Stomach (tissue), 9 donors: Measurements from ENCODE around the gene RNASEL. TPM values are rescaled to one million over a fixed set of nuclear protein-coding genes. Genes with fewer than 3 reads are reported as not detected.
A peak's percentile ranks its signal among the peaks of the same experiment; 100 is the strongest.

Experiments
- DNase-seq, 2 donors: peaks; one replicate each; pipeline versions ENCODE4 v3.0.0 to v3.0.0-alpha.2; 2013 to 2019
- H3K27ac ChIP-seq, 5 donors: fragments of 200-600 bp in 4 of 5; sonication (generic) in 4 of 5; one replicate each; pipeline ENCODE4 v1.5.1; 2013 to 2019; ENCODE audit warnings: mild to moderate bottlenecking in 1 of 5, moderate library complexity in 1 of 5
- H3K27me3 ChIP-seq, 3 donors: fragments of 200-600 bp; sonication (generic); one replicate each; pipeline ENCODE4 v1.5.1; 2017 to 2019; ENCODE audit warnings: mixed run types in 1 of 3
- H3K36me3 ChIP-seq, 4 donors: fragments of 200-600 bp; sonication (generic); 1 replicate in 3 of 4; 2 replicates in 1 of 4; pipeline ENCODE4 v1.5.1; 2016 to 2019
- H3K4me1 ChIP-seq, 4 donors: fragments of 200-600 bp; sonication (generic); one replicate each; pipeline ENCODE4 v1.5.1; 2016 to 2019
- H3K4me3 ChIP-seq, 4 donors: fragments of 200-600 bp; sonication (generic) in 3 of 4; one replicate each; pipeline ENCODE4 v1.5.1; 2016 to 2019; ENCODE audit warnings: mild to moderate bottlenecking in 1 of 4
- H3K9me3 ChIP-seq, 4 donors: fragments of 200-600 bp; sonication (generic); one replicate each; pipeline ENCODE4 v1.5.1; 2016 to 2019
- EP300 ChIP-seq: sonication (generic); formaldehyde crosslinking; IDR thresholded peaks from one replicate; pipeline ENCODE4 v1.6.1; 2017; ENCODE audit warnings: antibody characterized with exemption
- POLR2A ChIP-seq, 4 donors: fragments of 450-650 bp; IDR thresholded peaks; one replicate each; pipeline ENCODE4 v1.6.1; 2016; ENCODE audit warnings: antibody characterized with exemption in 4 of 4, control low read depth in 2 of 4, mild to moderate bottlenecking in 1 of 4, moderate library complexity in 1 of 4
- POLR2AphosphoS5 ChIP-seq, 3 donors: sonication (generic); formaldehyde crosslinking; IDR thresholded peaks; one replicate each; pipeline ENCODE4 v1.6.1; 2016; ENCODE audit warnings: antibody characterized with exemption in 3 of 3
- WGBS, 5 donors: extraction: QIAGEN DNeasy Blood & Tissue Kit in 3 of 5; methylation state at CpG; one replicate each; pipeline versions ENCODE4 v1.1.5 to v1.1.7; 2013 to 2018; 5-methylcytosine and 5-hydroxymethylcytosine counted together
- intact Hi-C: fragments of 100-400 bp; cut with DNase I; formaldehyde crosslinking; loops from one replicate; pipeline ENCODE4 v1.15.1; 2023; ENCODE audit warnings: low total_unique reads
- polyA plus RNA-seq, 3 donors: library from polyadenylated mRNA; stranded (reverse); fragments of 200-250 nt; gene quantifications; one replicate each; pipeline ENCODE4 v1.2.3, GENCODE V29; 2013
- total RNA-seq, 5 donors: library from RNA; depleted of rRNA; stranded (reverse); fragments of >200 nt; gene quantifications; one replicate each; pipeline versions ENCODE4 v1.1.0 to v1.2.3, GENCODE V29; 2014 to 2016
- TF ChIP-seq, protein P1 (sequence below), 7 experiments: fragments of 450-650 bp in 4 of 7; fragments of 200-600 bp in 3 of 7; sonication (generic) in 3 of 7; IDR thresholded peaks; one replicate each; pipeline ENCODE4 v1.5.1; 2016 to 2019; ENCODE audit warnings: antibody characterized with exemption in 7 of 7, control low read depth in 2 of 7, mild to moderate bottlenecking in 1 of 7
- donor health status: healthy with polysubstance abuse.
- donor health status: Bipolar disorder and iron deficiency.
- donor health status: healthy.

Gene RNASEL
- total and polyA plus RNA-seq, 8 donors, result 3.2 to 11.1 (median 5.1) TPM

DNA sequence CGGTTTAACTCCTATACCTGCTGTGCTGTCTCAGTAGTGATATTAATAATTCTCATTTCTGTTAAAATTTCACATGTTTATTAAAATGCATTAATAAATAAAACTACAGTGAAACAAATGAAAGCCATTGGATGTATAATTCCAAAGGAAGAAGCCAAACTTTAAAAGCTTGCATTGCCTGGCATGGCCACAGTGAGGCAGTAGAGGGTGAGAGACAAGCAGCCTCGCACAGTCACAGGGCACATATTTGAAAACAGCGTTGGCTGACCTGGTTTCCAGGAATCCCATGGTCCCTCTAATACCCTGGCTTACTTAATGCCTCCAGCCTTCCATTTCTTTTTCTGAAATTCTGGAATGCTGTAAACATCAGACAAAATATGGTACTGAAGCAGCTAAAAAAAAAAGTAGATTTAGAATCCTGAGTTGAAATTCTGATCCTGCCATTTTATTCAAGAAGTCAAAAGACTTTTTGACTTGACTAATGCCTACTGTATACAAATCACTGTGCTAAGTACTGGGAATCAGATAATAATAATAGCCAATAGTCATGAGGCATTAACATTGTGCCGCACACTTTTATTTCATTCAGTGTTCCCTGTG is 6.7 kb upstream of the RNASEL start:
- Histone ChIP-seq H3K27me3 (no peaks in the 10 kb centered on the region), H3K4me3 (no peak overlapping the region), H3K27ac (peak overlapping the region in 2 of 5 donors; percentile 15 to 17), H3K36me3 (peaks cover 0 to 16% (median 14%) of the 10 kb centered on the region in 4 donors), H3K9me3 (no peaks in the 10 kb centered on the region), H3K4me1 (peaks cover 0 to 18% (median 7%) of the 10 kb centered on the region in 4 donors)
- intact Hi-C loops, result no loop called here
- DNase-seq, result peak; percentile 80 to 81
- TF ChIP-seq EP300 (no peak), POLR2A (IDR thresholded peaks at IDR 0.05) (no peak), POLR2AphosphoS5 (IDR thresholded peaks at IDR 0.05) (peak in 2 of 3 donors; percentile 8 to 39)
- TF ChIP-seq, protein P1, sequence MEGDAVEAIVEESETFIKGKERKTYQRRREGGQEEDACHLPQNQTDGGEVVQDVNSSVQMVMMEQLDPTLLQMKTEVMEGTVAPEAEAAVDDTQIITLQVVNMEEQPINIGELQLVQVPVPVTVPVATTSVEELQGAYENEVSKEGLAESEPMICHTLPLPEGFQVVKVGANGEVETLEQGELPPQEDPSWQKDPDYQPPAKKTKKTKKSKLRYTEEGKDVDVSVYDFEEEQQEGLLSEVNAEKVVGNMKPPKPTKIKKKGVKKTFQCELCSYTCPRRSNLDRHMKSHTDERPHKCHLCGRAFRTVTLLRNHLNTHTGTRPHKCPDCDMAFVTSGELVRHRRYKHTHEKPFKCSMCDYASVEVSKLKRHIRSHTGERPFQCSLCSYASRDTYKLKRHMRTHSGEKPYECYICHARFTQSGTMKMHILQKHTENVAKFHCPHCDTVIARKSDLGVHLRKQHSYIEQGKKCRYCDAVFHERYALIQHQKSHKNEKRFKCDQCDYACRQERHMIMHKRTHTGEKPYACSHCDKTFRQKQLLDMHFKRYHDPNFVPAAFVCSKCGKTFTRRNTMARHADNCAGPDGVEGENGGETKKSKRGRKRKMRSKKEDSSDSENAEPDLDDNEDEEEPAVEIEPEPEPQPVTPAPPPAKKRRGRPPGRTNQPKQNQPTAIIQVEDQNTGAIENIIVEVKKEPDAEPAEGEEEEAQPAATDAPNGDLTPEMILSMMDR (IDR thresholded peaks at IDR 0.05), result peak in 5 of 7 experiments; percentile 41 to 86 (median 75)
- WGBS, 5 donors, result 31 to 36% (median 35%) methylated on average over 4 of the region's 4 CpGs

DNA sequence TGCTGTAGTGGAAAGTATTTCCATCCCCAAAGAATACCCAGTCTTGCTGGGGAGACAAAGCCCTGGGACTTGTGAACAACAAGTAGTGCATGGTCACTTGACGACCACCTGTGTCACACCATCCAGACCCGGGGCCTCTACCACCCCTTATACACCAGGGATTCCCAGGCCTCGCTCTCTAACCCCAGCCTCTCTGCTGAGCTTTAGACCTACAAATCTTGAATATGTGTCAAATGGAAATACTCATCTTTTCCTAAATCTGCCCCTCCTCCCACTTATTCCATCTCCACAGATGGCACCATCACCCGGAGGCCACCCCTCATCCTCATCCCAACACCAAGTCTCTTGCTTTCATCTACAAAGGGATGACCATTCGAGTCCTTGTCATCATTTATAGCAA is 875 bp upstream of the RNASEL start:
- Histone ChIP-seq H3K27ac (peak overlapping the region in 3 of 5 donors; percentile 95 to 99 (median 95)), H3K4me3 (no peak overlapping the region), H3K4me1 (peaks cover 7 to 33% (median 16%) of the 10 kb centered on the region in 4 donors), H3K27me3 (no peaks in the 10 kb centered on the region), H3K9me3 (no peaks in the 10 kb centered on the region), H3K36me3 (peaks cover 0 to 9% (median 0%) of the 10 kb centered on the region in 4 donors)
- no peak for TF ChIP-seq POLR2AphosphoS5 (IDR thresholded peaks at IDR 0.05)
- TF ChIP-seq POLR2A (IDR thresholded peaks at IDR 0.05), result no peak
- no peak for TF ChIP-seq EP300
- TF ChIP-seq, protein P1 (IDR thresholded peaks at IDR 0.05), result no peak
- intact Hi-C loops, result no loop called here
- no peak for DNase-seq
- WGBS, 5 donors, result 93 to 96% (median 95%) methylated on average over 5 of the region's 5 CpGs

DNA sequence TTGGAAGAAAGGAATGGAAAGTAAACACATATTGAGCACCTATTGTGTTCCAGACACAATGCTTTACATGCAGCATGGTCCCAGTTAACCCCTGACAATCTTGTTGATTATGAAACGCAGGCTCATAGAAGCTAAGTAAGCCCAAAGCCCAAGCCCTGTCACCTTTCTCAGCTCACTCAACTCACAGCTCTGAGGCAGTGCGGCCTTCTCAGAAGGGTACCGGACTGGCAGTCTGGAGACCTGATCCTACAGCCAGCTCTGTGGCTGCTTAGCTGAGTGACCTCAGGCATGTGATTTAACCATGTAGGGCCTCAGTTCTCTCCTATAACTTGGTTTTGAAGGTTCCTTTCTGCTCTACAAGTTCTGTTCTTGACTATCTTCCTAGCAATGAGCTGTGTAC is 464 bp upstream of the RNASEL start:
- Histone ChIP-seq H3K4me1 (peaks cover 11 to 37% (median 21%) of the 10 kb centered on the region in 4 donors), H3K9me3 (no peaks in the 10 kb centered on the region), H3K4me3 (peak overlapping the region; percentile 54 to 83 (median 62)), H3K36me3 (peaks cover 0 to 9% (median 0%) of the 10 kb centered on the region in 4 donors), H3K27me3 (no peaks in the 10 kb centered on the region), H3K27ac (peak overlapping the region in 4 of 5 donors; percentile 95 to 99 (median 96))
- TF ChIP-seq POLR2A (IDR thresholded peaks at IDR 0.05) (no peak), EP300 (no peak), POLR2AphosphoS5 (IDR thresholded peaks at IDR 0.05) (no peak)
- TF ChIP-seq, protein P1 (IDR thresholded peaks at IDR 0.05), result no peak
- DNase-seq, result no peak
- intact Hi-C loops, result no loop called here
- WGBS, 5 donors, result 74 to 89% (median 81%) methylated on average over 3 of the region's 3 CpGs

DNA sequence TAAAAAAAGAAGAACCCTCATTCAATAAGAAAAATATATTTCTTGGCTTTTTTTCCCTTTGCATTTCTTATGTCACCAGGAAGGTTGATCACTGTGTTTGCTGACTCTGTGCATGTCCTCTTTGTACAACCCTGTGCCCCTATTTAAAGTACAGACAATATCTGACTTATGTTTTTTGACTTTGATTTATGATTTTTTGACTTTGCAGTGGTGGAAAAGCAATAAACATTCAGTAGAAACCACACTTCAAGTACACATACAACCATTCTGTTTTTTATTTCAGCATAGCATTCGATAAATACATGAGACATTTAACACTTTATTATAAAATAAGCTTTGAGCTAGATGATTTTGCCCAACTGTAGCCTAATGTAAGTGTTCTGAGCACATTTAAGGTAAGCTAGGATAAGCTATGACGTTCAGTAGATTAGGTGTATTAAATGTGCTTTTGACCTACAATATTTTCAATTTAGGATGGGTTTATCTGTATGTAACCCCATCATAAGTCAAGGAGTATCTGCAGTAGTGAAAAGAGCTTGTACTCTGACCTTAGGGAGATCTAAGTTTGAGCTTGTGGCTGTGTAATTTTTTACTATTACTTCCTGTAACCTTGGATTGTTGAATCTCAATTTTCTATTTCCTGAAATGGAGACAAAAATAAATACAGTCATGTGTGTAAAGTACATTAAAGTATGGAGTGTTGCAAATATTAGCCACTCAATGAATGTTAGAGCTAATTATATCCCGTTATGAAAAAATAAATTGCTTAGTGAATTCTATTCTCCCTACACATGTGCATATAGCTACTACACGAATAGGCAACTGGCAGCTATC is 1.2 kb downstream of the RNASEL start:
- WGBS, 5 donors, result 34 to 37% (median 36%) methylated on average over 4 of the region's 4 CpGs
- Histone ChIP-seq H3K27me3 (no peaks in the 10 kb centered on the region), H3K36me3 (peaks cover 0 to 16% (median 9%) of the 10 kb centered on the region in 4 donors), H3K9me3 (no peaks in the 10 kb centered on the region), H3K4me1 (peaks cover 17 to 49% (median 29%) of the 10 kb centered on the region in 4 donors), H3K27ac (peak overlapping the region in 4 of 5 donors; percentile 95 to 99 (median 96)), H3K4me3 (peak overlapping the region; percentile 54 to 83 (median 62))
- peak in 1 of 2 donors; percentile 31 for DNase-seq
- intact Hi-C loops, result no loop called here
- TF ChIP-seq, protein P1 (IDR thresholded peaks at IDR 0.05), result no peak
- TF ChIP-seq POLR2AphosphoS5 (IDR thresholded peaks at IDR 0.05) (no peak), POLR2A (IDR thresholded peaks at IDR 0.05) (no peak), EP300 (no peak)
